Measurements from ENCODE around the gene TSPAN9. TPM values are rescaled to one million over a fixed set of nuclear protein-coding genes. Genes with fewer than 3 reads are reported as not detected.

The TSPAN9 gene
- total and polyA plus RNA-seq, 3 donors from 2014 or later: 14.2 to 23.5 (median 19.8) TPM

DNA sequence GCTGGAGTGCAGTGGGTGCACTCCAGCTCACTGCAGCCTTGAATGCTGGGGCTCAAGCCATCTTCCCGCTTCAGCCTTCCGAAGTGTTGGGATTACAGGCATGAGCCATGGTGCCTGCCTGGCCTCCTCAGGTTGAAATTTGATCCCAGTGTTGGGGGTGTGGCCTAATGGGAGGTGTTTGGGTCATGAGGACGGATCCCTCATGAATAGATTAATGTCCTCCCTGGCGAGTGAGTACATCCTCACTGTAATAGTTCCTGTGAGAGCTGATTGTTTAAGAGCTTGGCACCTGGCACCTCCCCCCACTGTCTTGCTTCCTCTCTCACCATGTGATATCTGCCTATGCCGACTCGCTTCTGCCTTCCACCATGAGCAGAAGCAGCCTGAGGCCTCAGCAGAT is 84.7 kb downstream of the TSPAN9 start:
- H3K27me3 ChIP-seq: no peaks in the 10 kb centered on the region
- no peak for TF ChIP-seq POLR2A (IDR thresholded peaks at IDR 0.05)
- TF ChIP-seq, protein P1, sequence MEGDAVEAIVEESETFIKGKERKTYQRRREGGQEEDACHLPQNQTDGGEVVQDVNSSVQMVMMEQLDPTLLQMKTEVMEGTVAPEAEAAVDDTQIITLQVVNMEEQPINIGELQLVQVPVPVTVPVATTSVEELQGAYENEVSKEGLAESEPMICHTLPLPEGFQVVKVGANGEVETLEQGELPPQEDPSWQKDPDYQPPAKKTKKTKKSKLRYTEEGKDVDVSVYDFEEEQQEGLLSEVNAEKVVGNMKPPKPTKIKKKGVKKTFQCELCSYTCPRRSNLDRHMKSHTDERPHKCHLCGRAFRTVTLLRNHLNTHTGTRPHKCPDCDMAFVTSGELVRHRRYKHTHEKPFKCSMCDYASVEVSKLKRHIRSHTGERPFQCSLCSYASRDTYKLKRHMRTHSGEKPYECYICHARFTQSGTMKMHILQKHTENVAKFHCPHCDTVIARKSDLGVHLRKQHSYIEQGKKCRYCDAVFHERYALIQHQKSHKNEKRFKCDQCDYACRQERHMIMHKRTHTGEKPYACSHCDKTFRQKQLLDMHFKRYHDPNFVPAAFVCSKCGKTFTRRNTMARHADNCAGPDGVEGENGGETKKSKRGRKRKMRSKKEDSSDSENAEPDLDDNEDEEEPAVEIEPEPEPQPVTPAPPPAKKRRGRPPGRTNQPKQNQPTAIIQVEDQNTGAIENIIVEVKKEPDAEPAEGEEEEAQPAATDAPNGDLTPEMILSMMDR (IDR thresholded peaks at IDR 0.05): no peak
- no peak overlapping the region for H3K27ac ChIP-seq
- no peaks in the 10 kb centered on the region for H3K36me3 ChIP-seq (ENCODE audit: low read depth, missing control alignments)
- peaks cover 6% of the 10 kb centered on the region for H3K4me1 ChIP-seq
- no peaks in the 10 kb centered on the region for H3K9me3 ChIP-seq
- intact Hi-C loops (cut with DNase I; ENCODE audit: low total_unique reads): no loop called here
- no peak for DNase-seq
- WGBS, 2 donors: 88 to 91% methylated on average over 5 to 6 of the region's 6 CpGs
- H3K4me3 ChIP-seq: no peak overlapping the region

- Histone ChIP-seq H3K27ac (no peak overlapping the region), H3K4me1 (peaks cover 6% of the 10 kb centered on the region), H3K36me3 (ENCODE audit: low read depth, missing control alignments) (no peaks in the 10 kb centered on the region), H3K4me3 (no peak overlapping the region), H3K9me3 (no peaks in the 10 kb centered on the region), H3K27me3 (no peaks in the 10 kb centered on the region)
- TF ChIP-seq POLR2A (IDR thresholded peaks at IDR 0.05): no peak
- TF ChIP-seq, protein P1 (IDR thresholded peaks at IDR 0.05): no peak
- intact Hi-C loops (cut with DNase I; ENCODE audit: low total_unique reads): no loop called here
- no peak for DNase-seq
- WGBS, 2 donors: 72 to 78% methylated on average over 9 to 11 of the region's 11 CpGs
Observed at GRCh38 chr12:3164454-3165077, 87.4 kb downstream of the TSPAN9 start.

- WGBS, 2 donors: 76 to 83% methylated on average over 12 to 22 of the region's 22 CpGs
- intact Hi-C loops (cut with DNase I; ENCODE audit: low total_unique reads): no loop called here
- H3K9me3 ChIP-seq: no peaks in the 10 kb centered on the region
- H3K4me3 ChIP-seq: no peak overlapping the region
- peaks cover 6% of the 10 kb centered on the region for H3K4me1 ChIP-seq
- no peak overlapping the region for H3K27ac ChIP-seq
- no peak for TF ChIP-seq POLR2A (IDR thresholded peaks at IDR 0.05)
- TF ChIP-seq, protein P1 (IDR thresholded peaks at IDR 0.05): no peak
- DNase-seq: peak; percentile 31
- H3K36me3 ChIP-seq (ENCODE audit: low read depth, missing control alignments): no peaks in the 10 kb centered on the region
- H3K27me3 ChIP-seq: no peaks in the 10 kb centered on the region
Observed at GRCh38 chr12:3165078-3165980, 88.2 kb downstream of the TSPAN9 start.

- WGBS, 2 donors: 94% methylated on average over 3 of the region's 3 CpGs; no CpG with 5 or more reads in 1 of the 2 donors
- intact Hi-C loops (cut with DNase I; ENCODE audit: low total_unique reads): no loop called here
Observed at GRCh38 chr12:3167636-3168035, 90.5 kb downstream of the TSPAN9 start.

More at GRCh38 chr12:3167636-3168035, 90.5 kb downstream of the TSPAN9 start:
- Histone ChIP-seq H3K4me1 (peaks cover 6% of the 10 kb centered on the region), H3K4me3 (no peak overlapping the region), H3K9me3 (no peaks in the 10 kb centered on the region), H3K27ac (no peak overlapping the region), H3K36me3 (ENCODE audit: low read depth, missing control alignments) (no peaks in the 10 kb centered on the region), H3K27me3 (no peaks in the 10 kb centered on the region)
- no peak for DNase-seq
- TF ChIP-seq, protein P1 (IDR thresholded peaks at IDR 0.05): no peak
- TF ChIP-seq POLR2A (IDR thresholded peaks at IDR 0.05): no peak

All from testis (tissue), 3 donors.